Measurements from ENCODE around the gene MEIOSIN. TPM values are rescaled to one million over a fixed set of nuclear protein-coding genes. Genes with fewer than 3 reads are reported as not detected.
"Not testable (repeated sequence)": the region's sequence is repeated elsewhere in the genome, so short reads cannot be mapped to it uniquely, and the experiment has no call there.

The MEIOSIN gene
- total RNA-seq, result not detected

- Mint-ChIP-seq H3K4me3 (no peak within 1 kb of the TSS), H3K27ac (no peak within 1 kb of the TSS), H3K36me3 (ENCODE audit: low read depth) (no peaks in the 10 kb centered on the region), H3K4me1 (ENCODE audit: low read depth) (peaks cover 16% of the 10 kb centered on the region), H3K27me3 (ENCODE audit: low read depth) (no peaks in the 10 kb centered on the region), H3K9me3 (no peaks in the 10 kb centered on the region)
- no peak for DNase-seq
- CTCF ChIA-PET, result no interaction called here
- intact Hi-C loops (cut with micrococcal nuclease), result loop anchor here (5.0 kb wide), 1 partner anchor 169 kb away; the partner anchor contains the start of gene MYPOP
These were observed at the start of gene MEIOSIN for GRCh38 chr19:45733160-45733810. TSS of gene MEIOSIN (plus strand) at chr19:45733439. CDS start at chr19:45735377, 1,938 bp downstream.

GRCh38 chr19:45685045-45685444 is 48.2 kb upstream of the MEIOSIN start:
- Mint-ChIP-seq H3K4me1 (ENCODE audit: low read depth) (peaks cover 22% of the 10 kb centered on the region), H3K36me3 (ENCODE audit: low read depth) (peaks cover 34% of the 10 kb centered on the region)
- H3K27ac Mint-ChIP-seq; intact Hi-C loops (cut with micrococcal nuclease); H3K4me3 Mint-ChIP-seq; H3K9me3 Mint-ChIP-seq; H3K27me3 Mint-ChIP-seq (ENCODE audit: low read depth); DNase-seq: not testable (repeated sequence)
- CTCF ChIA-PET, result interaction anchor here (0.9 kb wide), 1 partner anchor 45 kb away, joined by 4 read pairs; the partner anchor contains the start of gene FBXO46

- no peak for DNase-seq
- H3K4me3 Mint-ChIP-seq, result no peak overlapping the region
- no peak overlapping the region for H3K27ac Mint-ChIP-seq
- intact Hi-C loops (cut with micrococcal nuclease), result no loop called here
- peaks cover 39% of the 10 kb centered on the region for H3K36me3 Mint-ChIP-seq (ENCODE audit: low read depth)
- no peaks in the 10 kb centered on the region for H3K9me3 Mint-ChIP-seq
- CTCF ChIA-PET, result interaction anchor here (1.0 to 2.2 kb wide), 2 partner anchors 9 to 11 kb away, joined by 3 to 6 read pairs; no protein-coding TSS in a partner anchor
- H3K27me3 Mint-ChIP-seq (ENCODE audit: low read depth), result no peaks in the 10 kb centered on the region
- H3K4me1 Mint-ChIP-seq (ENCODE audit: low read depth), result peaks cover 26% of the 10 kb centered on the region
These were observed 45.6 kb upstream of the MEIOSIN start for GRCh38 chr19:45687599-45687998.

- Mint-ChIP-seq H3K27ac (peak within 1 kb of the TSS; percentile 98), H3K4me3 (peak within 1 kb of the TSS; percentile 97), H3K4me1 (ENCODE audit: low read depth) (peaks cover 33% of the 10 kb centered on the region), H3K27me3 (ENCODE audit: low read depth) (no peaks in the 10 kb centered on the region), H3K36me3 (ENCODE audit: low read depth) (peaks cover 41% of the 10 kb centered on the region), H3K9me3 (no peaks in the 10 kb centered on the region)
- intact Hi-C loops (cut with micrococcal nuclease), result loop anchor here (1.0 to 10.0 kb wide), 16 partner anchors 10 to 517 kb away; partner anchors contain the start of genes BLOC1S3, CCDC61, DMWD and ERCC1
- CTCF ChIA-PET, result interaction anchor here (0.6 to 6.0 kb wide), 11 partner anchors 9 to 253 kb away, joined by 3 to 73 read pairs (median 5); partner anchors contain the start of gene FBXO46
- peak; percentile 95 for DNase-seq
These were observed 41.6 kb upstream of the MEIOSIN start, which contains the start of gene SNRPD2 for GRCh38 chr19:45691516-45692186. TSS of gene SNRPD2 (minus strand) at chr19:45691953. CDS start at chr19:45691888, 65 bp downstream.

GRCh38 chr19:45692187-45693105 is 40.8 kb upstream of the MEIOSIN start, which contains the start of gene QPCTL:
TSS of gene QPCTL (plus strand) at chr19:45692666. CDS start at chr19:45692704, 38 bp downstream.
- CTCF ChIA-PET, result interaction anchor here (0.6 to 6.0 kb wide), 22 partner anchors 9 to 253 kb away, joined by 3 to 73 read pairs (median 4); partner anchors contain the start of gene FBXO46
- peak; percentile 98 for DNase-seq
- Mint-ChIP-seq H3K27ac (peak within 1 kb of the TSS; percentile 98), H3K36me3 (ENCODE audit: low read depth) (peaks cover 42% of the 10 kb centered on the region), H3K27me3 (ENCODE audit: low read depth) (no peaks in the 10 kb centered on the region), H3K4me1 (ENCODE audit: low read depth) (peaks cover 34% of the 10 kb centered on the region), H3K4me3 (peak within 1 kb of the TSS; percentile 97), H3K9me3 (no peaks in the 10 kb centered on the region)
- intact Hi-C loops (cut with micrococcal nuclease), result loop anchor here (1.0 to 10.0 kb wide), 16 partner anchors 11 to 518 kb away; partner anchors contain the start of genes BLOC1S3, CCDC61, DMWD and ERCC1

- intact Hi-C loops (cut with micrococcal nuclease), result loop anchor here (2.0 to 10.0 kb wide), 5 partner anchors 16 to 518 kb away; partner anchors contain the start of genes BLOC1S3, DMWD, ERCC1 and TRAPPC6A
- Mint-ChIP-seq H3K27ac (peak overlapping the region; percentile 98), H3K4me1 (ENCODE audit: low read depth) (peaks cover 35% of the 10 kb centered on the region), H3K36me3 (ENCODE audit: low read depth) (peaks cover 45% of the 10 kb centered on the region), H3K4me3 (peak overlapping the region; percentile 97), H3K27me3 (ENCODE audit: low read depth) (no peaks in the 10 kb centered on the region), H3K9me3 (no peaks in the 10 kb centered on the region)
- DNase-seq, result peak; percentile 87
- CTCF ChIA-PET, result interaction anchor here (0.6 to 6.0 kb wide), 28 partner anchors 9 to 254 kb away, joined by 3 to 73 read pairs (median 4); partner anchors contain the start of gene FBXO46
These were observed 40.0 kb upstream of the MEIOSIN start for GRCh38 chr19:45693106-45693788.

- Mint-ChIP-seq H3K27me3 (ENCODE audit: low read depth) (no peaks in the 10 kb centered on the region), H3K36me3 (ENCODE audit: low read depth) (peaks cover 23% of the 10 kb centered on the region), H3K9me3 (no peaks in the 10 kb centered on the region), H3K4me1 (ENCODE audit: low read depth) (peaks cover 6% of the 10 kb centered on the region), H3K4me3 (no peak overlapping the region), H3K27ac (no peak overlapping the region)
- CTCF ChIA-PET, result interaction anchor here (0.6 to 0.8 kb wide), 3 partner anchors 9 to 407 kb away, joined by 3 read pairs; partner anchors contain the start of gene QPCTL
- DNase-seq, result no peak
- intact Hi-C loops (cut with micrococcal nuclease), result no loop called here
These were observed 31.6 kb upstream of the MEIOSIN start for GRCh38 chr19:45701676-45702075.

GRCh38 chr19:45705115-45705514 is 28.1 kb upstream of the MEIOSIN start:
- peaks cover 18% of the 10 kb centered on the region for H3K36me3 Mint-ChIP-seq (ENCODE audit: low read depth)
- H3K27ac Mint-ChIP-seq, result no peak overlapping the region

GRCh38 chr19:45705710-45706415 is 27.4 kb upstream of the MEIOSIN start:
- DNase-seq, result no peak
- CTCF ChIA-PET, result interaction anchor here (0.5 to 1.7 kb wide), 2 partner anchors 9 to 13 kb away, joined by 4 to 7 read pairs; no protein-coding TSS in a partner anchor
- H3K36me3 Mint-ChIP-seq (ENCODE audit: low read depth), result peaks cover 18% of the 10 kb centered on the region
- no peak overlapping the region for H3K27ac Mint-ChIP-seq
- no peaks in the 10 kb centered on the region for H3K27me3 Mint-ChIP-seq (ENCODE audit: low read depth)
- no peak overlapping the region for H3K4me3 Mint-ChIP-seq
- H3K4me1 Mint-ChIP-seq (ENCODE audit: low read depth), result peaks cover 9% of the 10 kb centered on the region
- intact Hi-C loops (cut with micrococcal nuclease), result no loop called here
- H3K9me3 Mint-ChIP-seq, result no peaks in the 10 kb centered on the region

More at GRCh38 chr19:45705115-45705514, 28.1 kb upstream of the MEIOSIN start:
- DNase-seq, result no peak
- H3K9me3 Mint-ChIP-seq, result no peaks in the 10 kb centered on the region
- intact Hi-C loops (cut with micrococcal nuclease), result no loop called here
- H3K4me3 Mint-ChIP-seq, result no peak overlapping the region
- CTCF ChIA-PET, result interaction anchor here (1.7 kb wide), 1 partner anchor 12 kb away, joined by 7 read pairs; no protein-coding TSS in a partner anchor
- H3K4me1 Mint-ChIP-seq (ENCODE audit: low read depth), result peaks cover 5% of the 10 kb centered on the region
- no peaks in the 10 kb centered on the region for H3K27me3 Mint-ChIP-seq (ENCODE audit: low read depth)

GRCh38 chr19:45710356-45711130 is 22.7 kb upstream of the MEIOSIN start:
- CTCF ChIA-PET, result interaction anchor here (1.2 to 1.9 kb wide), 2 partner anchors 17 to 18 kb away, joined by 5 to 11 read pairs; partner anchors contain the start of gene QPCTL
- no peak for DNase-seq

More at GRCh38 chr19:45710356-45711130, 22.7 kb upstream of the MEIOSIN start:
- H3K27ac Mint-ChIP-seq, result no peak overlapping the region
- intact Hi-C loops (cut with micrococcal nuclease), result no loop called here
- peaks cover 7% of the 10 kb centered on the region for H3K36me3 Mint-ChIP-seq (ENCODE audit: low read depth)
- H3K4me3 Mint-ChIP-seq, result no peak overlapping the region
- no peaks in the 10 kb centered on the region for H3K27me3 Mint-ChIP-seq (ENCODE audit: low read depth)
- H3K4me1 Mint-ChIP-seq (ENCODE audit: low read depth), result peaks cover 22% of the 10 kb centered on the region
- no peaks in the 10 kb centered on the region for H3K9me3 Mint-ChIP-seq

Measured in activated naive CD4-positive, alpha-beta T cell treated with anti-CD3 and anti-CD28 coated beads for 36 hours (primary cell).